ENCODE results near the gene IL36G. TPM values are rescaled to one million over a fixed set of nuclear protein-coding genes. Genes with fewer than 3 reads are reported as not detected.

Gene IL36G
- total RNA-seq, 4 donors from 2014 or later = 13.4 to 28.8 (median 17.1) TPM

DNA sequence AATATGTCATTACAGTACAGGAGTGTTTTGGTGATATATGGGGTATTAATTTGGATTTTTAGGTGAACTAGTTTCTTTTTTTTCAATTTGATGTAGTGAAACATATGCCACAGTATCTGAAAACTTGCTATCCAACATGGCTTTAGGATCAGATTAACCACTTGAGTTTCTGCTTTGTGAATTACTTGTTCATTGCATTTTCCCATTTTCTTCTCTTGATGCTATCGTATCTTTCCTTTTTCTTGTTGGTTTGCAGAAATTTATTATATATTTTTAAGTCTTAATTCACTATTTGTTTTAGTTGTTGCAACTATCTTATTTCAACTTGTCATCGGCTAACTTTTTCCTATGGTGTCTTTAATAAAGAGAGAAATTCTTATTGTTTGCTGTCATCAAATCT lies 36.3 kb downstream of the IL36G start:
- WGBS = 99% methylated on average over 2 of the region's 2 CpGs
- TF ChIP-seq, protein P1, sequence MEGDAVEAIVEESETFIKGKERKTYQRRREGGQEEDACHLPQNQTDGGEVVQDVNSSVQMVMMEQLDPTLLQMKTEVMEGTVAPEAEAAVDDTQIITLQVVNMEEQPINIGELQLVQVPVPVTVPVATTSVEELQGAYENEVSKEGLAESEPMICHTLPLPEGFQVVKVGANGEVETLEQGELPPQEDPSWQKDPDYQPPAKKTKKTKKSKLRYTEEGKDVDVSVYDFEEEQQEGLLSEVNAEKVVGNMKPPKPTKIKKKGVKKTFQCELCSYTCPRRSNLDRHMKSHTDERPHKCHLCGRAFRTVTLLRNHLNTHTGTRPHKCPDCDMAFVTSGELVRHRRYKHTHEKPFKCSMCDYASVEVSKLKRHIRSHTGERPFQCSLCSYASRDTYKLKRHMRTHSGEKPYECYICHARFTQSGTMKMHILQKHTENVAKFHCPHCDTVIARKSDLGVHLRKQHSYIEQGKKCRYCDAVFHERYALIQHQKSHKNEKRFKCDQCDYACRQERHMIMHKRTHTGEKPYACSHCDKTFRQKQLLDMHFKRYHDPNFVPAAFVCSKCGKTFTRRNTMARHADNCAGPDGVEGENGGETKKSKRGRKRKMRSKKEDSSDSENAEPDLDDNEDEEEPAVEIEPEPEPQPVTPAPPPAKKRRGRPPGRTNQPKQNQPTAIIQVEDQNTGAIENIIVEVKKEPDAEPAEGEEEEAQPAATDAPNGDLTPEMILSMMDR (IDR thresholded peaks at IDR 0.05) = no peak
- TF ChIP-seq EP300 (IDR thresholded peaks at IDR 0.05) (no peak), POLR2A (IDR thresholded peaks at IDR 0.05) (no peak), POLR2AphosphoS5 (IDR thresholded peaks at IDR 0.05) (no peak)
- Histone ChIP-seq H3K4me1 (no peaks in the 10 kb centered on the region), H3K27me3 (peaks cover 16% of the 10 kb centered on the region), H3K27ac (no peak overlapping the region), H3K36me3 (no peaks in the 10 kb centered on the region), H3K4me3 (no peak overlapping the region), H3K9me3 (no peaks in the 10 kb centered on the region)
- DNase-seq (ENCODE audit: low spot score in 2 of 2) = no peak

DNA sequence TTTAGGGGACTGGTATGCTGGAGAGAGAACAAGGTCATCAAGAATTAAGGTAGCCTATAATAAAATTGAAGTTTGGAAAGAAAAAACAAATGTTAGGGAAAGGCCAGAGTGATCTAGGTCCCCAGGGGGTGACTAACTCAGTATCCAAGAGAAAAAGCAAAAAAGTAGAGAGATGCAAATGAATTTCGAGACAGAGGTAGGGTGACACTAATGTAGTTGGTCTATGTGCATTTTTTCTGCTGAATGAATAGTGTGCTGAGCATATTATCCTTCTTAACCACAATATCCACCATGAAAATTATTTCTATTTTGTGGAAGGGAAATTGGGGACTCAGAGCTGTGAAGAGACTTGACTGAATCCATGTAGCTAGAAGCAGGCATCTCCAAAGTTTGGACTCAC lies 37.2 kb downstream of the IL36G start:
- H3K4me3 ChIP-seq = no peak overlapping the region
- no peaks in the 10 kb centered on the region for H3K36me3 ChIP-seq
- 80% methylated on average over 1 of the region's 1 CpG for WGBS

DNA sequence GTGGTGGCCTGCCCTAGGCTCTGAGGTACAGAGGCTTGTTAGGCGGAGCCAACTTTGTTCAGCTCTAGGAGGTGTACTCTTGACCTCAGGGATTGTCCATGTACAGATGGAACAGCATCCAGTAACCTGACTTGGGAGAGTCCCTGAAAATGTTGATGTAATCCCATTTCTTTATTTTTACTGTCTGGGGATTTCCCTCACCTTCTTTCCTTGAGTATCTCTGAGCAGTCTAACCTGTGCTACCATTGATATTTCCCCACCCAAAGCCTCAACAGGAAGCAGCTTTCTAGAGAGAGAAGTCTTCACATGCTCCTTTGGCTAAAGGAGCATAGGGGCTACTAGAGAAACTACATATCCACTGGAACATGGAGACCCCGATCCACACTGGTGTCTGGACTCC lies 37.8 kb downstream of the IL36G start:
- no peak for TF ChIP-seq POLR2AphosphoS5 (IDR thresholded peaks at IDR 0.05)
- TF ChIP-seq POLR2A (IDR thresholded peaks at IDR 0.05) = no peak
- TF ChIP-seq, protein P1 (IDR thresholded peaks at IDR 0.05) = no peak
- TF ChIP-seq EP300 (IDR thresholded peaks at IDR 0.05) = no peak
- Histone ChIP-seq H3K36me3 (no peaks in the 10 kb centered on the region), H3K4me1 (no peaks in the 10 kb centered on the region), H3K9me3 (no peaks in the 10 kb centered on the region), H3K27me3 (peaks cover 16% of the 10 kb centered on the region), H3K4me3 (no peak overlapping the region), H3K27ac (no peak overlapping the region)
- DNase-seq (ENCODE audit: low spot score in 2 of 2) = no peak
- 95% methylated on average over 2 of the region's 2 CpGs for WGBS

More for the DNA sequence above, 37.2 kb downstream of the IL36G start:
- Histone ChIP-seq H3K27ac (no peak overlapping the region), H3K27me3 (peaks cover 16% of the 10 kb centered on the region), H3K9me3 (no peaks in the 10 kb centered on the region), H3K4me1 (no peaks in the 10 kb centered on the region)
- DNase-seq (ENCODE audit: low spot score in 2 of 2) = no peak
- TF ChIP-seq POLR2AphosphoS5 (IDR thresholded peaks at IDR 0.05) = no peak
- no peak for TF ChIP-seq EP300 (IDR thresholded peaks at IDR 0.05)
- no peak for TF ChIP-seq POLR2A (IDR thresholded peaks at IDR 0.05)
- TF ChIP-seq, protein P1 (IDR thresholded peaks at IDR 0.05) = no peak

DNA sequence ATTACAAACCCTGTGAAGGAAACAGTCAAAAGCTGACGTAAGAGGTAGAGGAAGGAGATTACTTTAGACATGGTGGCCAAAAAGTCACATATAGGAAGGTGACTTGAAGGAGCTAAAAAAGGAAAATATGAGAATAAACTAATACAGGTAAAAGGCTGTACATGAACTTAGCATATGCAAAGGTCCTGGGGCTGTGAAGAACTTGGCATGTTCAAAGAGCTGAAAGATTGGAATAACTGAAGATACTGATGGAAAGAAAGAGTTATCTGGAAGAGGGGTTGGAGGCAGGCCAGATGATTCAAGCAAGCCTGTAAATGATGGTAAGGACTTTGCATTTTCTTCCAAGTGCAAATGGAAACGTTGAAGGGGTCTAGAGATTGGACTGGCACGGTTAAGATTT lies 40.7 kb downstream of the IL36G start:
- no peak for DNase-seq (ENCODE audit: low spot score in 2 of 2)
- H3K4me3 ChIP-seq = no peak overlapping the region
- no peak overlapping the region for H3K27ac ChIP-seq
- H3K36me3 ChIP-seq = no peaks in the 10 kb centered on the region
- 94% methylated on average over 3 of the region's 3 CpGs for WGBS
- H3K27me3 ChIP-seq = peaks cover 16% of the 10 kb centered on the region
- H3K4me1 ChIP-seq = no peaks in the 10 kb centered on the region
- no peaks in the 10 kb centered on the region for H3K9me3 ChIP-seq
- TF ChIP-seq POLR2AphosphoS5 (IDR thresholded peaks at IDR 0.05) = no peak
- no peak for TF ChIP-seq EP300 (IDR thresholded peaks at IDR 0.05)
- TF ChIP-seq POLR2A (IDR thresholded peaks at IDR 0.05) = no peak
- TF ChIP-seq, protein P1 (IDR thresholded peaks at IDR 0.05) = no peak

DNA sequence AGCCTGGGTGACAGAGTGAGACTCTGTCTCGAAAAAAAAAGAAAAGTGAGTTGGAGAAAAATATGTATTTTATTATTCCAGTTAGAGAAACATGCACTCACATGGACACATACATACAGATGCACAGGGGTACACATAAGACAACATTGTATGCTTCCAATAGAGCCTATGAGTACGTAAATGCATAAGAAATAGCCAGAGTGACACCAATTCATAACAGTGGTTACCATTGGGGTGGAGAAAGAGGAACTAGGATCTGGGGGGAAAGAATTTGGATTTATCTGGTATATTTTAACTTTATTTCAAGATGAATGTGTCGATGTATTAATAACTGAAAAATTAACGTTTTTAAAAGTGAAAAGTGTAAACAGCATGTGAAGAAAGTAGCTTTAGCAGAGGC lies 43.5 kb downstream of the IL36G start:
- no peak for TF ChIP-seq POLR2AphosphoS5 (IDR thresholded peaks at IDR 0.05)
- TF ChIP-seq POLR2A (IDR thresholded peaks at IDR 0.05) = no peak
- TF ChIP-seq, protein P1 (IDR thresholded peaks at IDR 0.05) = no peak
- TF ChIP-seq EP300 (IDR thresholded peaks at IDR 0.05) = no peak
- Histone ChIP-seq H3K27me3 (peaks cover 24% of the 10 kb centered on the region), H3K36me3 (no peaks in the 10 kb centered on the region), H3K27ac (no peak overlapping the region), H3K4me3 (no peak overlapping the region), H3K4me1 (no peaks in the 10 kb centered on the region), H3K9me3 (no peaks in the 10 kb centered on the region)
- DNase-seq (ENCODE audit: low spot score in 2 of 2) = no peak
- WGBS = 66% methylated on average over 4 of the region's 4 CpGs
